ENCODE data around the gene UBE2L3.
"Not testable (repeated sequence)": the region's sequence is repeated elsewhere in the genome, so short reads cannot be mapped to it uniquely, and the experiment has no call there.

The UBE2L3 gene

DNA sequence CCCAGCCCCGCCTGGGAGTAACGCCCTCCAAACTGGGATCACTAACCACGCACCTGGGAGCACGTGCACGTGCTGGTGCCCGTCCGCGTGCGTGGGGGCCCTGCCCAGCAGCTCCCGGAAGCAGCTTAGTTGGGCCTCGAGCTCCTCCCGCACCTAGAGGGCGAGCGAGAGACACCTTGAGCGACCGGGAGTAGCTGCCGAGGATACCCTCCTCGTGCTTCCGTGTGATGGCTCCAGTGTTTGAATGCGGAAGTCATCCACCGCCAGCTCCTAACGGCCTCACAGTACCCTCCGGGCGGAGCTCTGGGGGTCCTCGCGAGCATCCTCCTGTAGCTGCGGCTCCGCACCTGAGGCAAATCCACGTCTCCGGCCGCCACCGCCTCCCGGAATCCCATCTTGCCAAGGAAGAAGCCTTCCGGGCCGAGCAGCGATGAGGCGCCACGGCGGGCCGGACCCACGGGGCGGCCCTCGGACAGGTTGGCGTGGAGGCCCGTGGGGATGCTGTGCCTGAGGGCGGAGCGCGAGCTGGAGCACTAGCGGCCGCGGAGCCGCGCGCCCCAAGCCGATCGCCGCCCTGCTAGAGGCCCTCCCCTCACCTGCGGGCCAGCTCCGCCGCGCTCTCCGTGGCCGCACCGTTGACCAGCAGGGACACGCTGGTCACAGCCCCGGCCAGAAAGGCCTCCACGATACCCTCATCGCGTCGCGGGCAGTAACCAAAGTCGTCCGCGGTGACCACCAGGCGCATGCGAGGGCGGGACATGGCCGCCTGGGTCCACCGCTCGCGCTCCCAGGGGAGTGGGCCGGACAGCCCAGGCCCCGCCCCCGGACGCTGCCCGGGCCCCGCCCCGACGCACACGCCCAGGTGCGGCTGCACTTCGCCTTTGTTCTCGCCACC is 62.0 kb downstream of the UBE2L3 start, which contains the start of gene YDJC:
Gene YDJC (minus strand): TSS at position 768 of the 895 bp plus-strand sequence. CDS start 8 bp downstream, at position 760.
- ATAC-seq = peak; percentile 83 to 86

DNA sequence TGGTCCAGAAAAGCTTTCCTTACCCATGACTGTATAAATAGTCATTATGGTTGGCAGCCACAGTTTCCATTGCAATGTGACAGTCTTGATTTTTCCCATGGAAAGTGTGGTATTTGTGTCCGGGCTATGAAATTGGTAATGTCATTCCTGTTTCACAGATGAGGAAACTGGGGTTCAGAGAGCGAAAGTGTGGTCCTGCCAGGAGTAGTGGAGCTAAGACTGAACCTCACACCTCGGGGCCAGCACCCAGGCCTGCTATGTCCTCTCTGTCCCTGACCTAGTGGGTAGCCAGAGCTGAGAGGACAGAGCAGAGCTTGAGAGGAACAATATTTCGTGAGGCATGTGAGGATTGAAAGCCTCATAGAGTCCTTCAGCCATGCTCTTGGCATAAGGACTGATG is 63.5 kb downstream of the UBE2L3 start:
- no peak for ATAC-seq

DNA sequence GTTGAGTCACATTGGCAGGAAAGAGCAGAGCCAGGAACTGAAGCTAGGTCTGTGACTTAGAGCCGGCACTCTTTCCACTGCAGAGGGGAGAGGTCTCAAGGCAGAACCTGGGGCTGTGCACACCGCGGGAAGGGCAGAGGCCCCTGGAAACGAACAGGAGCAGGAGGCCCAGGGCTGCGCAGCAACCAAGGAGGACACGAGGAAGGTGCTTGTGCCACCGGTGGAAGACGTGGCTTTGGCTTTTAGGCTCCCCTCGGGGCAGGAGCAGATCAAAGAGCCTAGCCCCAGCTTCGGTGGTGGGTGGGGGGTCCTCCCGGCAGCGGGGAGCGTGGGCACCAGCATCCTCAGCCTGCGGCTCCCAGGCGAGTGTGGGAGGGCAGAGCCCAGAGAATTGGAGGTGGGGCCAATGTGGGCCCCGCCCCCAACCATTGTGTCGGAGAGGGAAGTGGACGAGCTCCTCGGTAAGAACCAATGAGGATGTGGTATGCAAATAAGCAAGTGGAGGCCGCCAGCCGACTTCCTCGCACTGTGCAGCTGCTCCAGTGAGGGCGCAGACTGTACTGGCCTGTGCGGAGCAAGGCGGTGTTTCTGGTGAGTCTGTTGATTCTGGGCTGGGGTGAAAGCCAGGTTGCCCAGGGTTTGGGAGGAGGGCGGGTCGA is 64.9 kb downstream of the UBE2L3 start, which contains the start of gene CCDC116:
Gene CCDC116 (plus strand): TSS at position 524 of the 659 bp plus-strand sequence. CDS start 422 bp downstream, outside the sequence.
- ATAC-seq = peak; percentile 11 to 25

- no peak for ATAC-seq
Measured at GRCh38 chr22:21632931-21633330, 65.4 kb downstream of the UBE2L3 start.

- ATAC-seq = no peak
Measured at GRCh38 chr22:21633481-21633880, 66.0 kb downstream of the UBE2L3 start.

DNA sequence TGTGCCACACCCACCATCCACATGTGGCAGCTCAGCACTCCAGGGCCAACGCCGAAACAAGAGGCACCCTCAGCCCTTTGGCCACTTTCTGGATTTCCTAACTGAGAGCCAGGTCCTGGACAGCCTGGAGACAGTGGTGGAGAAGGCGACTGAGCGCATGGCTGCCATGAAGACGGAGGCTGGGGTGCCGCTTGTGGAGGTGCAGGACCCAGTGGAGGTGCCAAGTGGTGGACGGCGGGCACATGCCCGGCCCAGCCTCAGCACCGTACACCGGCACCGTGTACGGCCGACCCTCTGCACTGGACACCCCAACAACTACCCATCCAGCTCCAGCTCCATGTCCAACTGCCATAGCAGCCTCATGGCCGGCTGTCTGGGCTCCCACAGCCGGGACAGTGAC is 66.6 kb downstream of the UBE2L3 start:
- ATAC-seq = no peak

DNA sequence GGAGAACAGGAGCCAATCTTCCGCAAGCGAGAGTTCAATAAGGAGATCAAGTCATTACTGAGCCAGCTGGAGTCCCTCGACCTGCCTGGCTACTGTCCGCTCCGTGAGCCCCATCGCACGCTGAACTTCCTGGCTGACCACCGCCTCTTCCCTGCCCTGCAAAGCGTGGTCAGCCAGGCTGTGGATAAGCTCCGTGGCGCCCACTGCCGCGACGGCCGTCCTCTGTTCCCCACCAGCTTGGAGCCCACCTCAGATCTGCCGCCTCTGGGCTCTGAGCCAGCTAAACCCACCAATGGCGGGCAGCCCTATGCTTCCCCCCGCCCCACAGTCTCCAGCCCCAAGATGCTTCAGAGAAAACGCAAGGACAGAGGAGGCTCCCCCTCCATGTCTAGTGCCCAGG is 67.3 kb downstream of the UBE2L3 start:
- ATAC-seq = no peak

DNA sequence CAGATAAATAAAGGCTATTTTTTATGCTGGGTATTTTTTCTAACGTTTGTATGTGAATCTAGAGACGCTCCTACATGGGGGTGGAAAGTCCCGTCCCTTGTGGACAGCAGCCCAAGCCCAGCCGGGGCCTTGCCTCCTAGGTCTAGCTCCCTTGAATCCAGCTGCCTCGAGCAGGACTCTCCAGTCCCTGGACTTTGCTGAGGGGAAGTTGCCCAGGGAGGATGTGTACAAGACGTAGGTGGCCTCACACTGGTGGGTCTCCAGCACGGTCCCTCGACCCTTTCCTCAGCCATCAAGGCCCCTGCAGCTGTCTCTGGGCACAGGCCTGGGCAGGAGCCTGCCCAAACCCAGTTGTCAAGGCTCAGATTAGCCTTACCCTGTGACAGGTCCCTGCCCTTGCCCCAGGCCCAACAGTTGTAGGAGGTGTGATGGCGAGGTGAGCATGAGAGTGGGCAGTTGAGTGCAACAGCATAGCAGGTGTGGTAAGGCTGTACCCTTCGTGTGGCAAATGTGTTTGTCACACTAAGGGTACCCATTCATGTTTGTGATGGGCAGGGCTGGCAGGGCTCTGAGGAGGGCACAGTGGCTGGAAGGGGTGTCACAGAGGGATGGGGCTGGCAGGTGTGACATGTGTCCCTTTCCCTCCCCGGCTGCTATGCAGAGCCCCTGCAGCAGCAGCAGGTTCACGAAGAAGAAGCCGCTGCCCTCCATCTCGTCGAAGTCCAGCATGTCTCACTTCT is 68.4 kb downstream of the UBE2L3 start:
- ATAC-seq = no peak

DNA sequence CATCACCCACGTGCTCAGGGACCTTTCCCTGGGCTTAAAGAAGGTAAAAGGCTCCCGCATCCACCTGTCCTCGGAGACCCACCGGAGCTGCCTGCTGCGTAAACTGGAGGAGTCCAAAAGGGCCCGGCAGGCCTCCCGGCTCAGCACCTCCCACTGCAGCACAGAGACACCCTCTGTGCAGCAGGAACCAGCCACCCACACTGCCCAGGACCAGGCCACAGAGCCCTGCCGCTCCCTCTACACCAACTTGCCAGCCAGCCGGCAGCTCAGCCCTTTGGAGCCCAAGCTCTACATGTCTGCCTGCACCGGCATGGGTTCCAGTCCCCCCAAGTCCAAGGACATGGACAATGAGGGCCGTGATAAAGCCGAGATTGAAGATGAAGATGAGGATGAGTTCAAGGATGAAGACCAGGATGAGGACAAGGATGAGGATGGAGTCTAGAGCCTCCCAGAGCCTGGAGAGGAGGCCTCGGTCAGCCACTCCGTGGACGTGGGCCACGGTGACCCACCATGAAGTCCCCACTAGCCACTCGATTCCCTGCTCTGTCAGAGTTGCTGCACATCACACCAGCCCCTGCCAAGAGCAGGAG is 69.2 kb downstream of the UBE2L3 start:
- no peak for ATAC-seq

GRCh38 chr22:21637450-21637849 is 69.9 kb downstream of the UBE2L3 start:
- ATAC-seq = not testable (repeated sequence)

- ATAC-seq = no peak
Measured at GRCh38 chr22:21639359-21639758, 71.8 kb downstream of the UBE2L3 start.

DNA sequence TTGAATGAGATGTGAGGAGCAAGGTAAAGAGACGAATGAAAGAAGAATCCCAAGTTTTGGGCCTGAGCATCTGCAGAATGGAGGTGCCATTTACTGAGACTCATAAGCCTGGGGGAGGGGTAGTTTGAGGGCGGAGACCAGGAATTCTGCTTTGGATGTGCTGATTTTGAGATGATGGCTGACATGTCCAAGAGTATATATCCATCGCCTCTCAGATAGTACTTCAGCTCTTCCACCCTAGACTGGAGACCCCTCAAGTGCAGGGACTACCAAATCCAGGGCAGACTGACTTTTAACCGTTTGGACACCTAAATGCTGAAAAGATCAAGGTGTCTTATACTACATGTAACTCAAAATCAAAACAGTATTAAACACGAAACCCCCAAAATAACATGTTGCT is 73.3 kb downstream of the UBE2L3 start:
- no peak for ATAC-seq

DNA sequence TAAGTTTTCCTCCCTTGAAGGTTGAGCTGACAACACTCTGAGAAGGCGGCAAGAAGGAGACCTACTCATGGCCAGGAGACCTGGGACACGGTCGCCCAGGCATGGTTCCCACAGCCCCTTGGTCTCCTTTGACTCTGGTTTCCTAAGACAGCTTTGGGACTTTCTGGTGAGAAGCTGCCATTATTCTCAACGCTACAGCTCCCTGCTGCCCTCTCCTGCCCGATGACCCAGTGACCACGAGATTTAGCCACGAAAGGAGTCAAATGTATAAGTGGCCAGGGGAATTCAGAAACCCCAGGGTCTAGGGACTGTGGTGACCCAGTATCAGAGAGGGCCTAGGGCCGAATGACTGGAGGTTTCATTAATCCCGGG is 73.9 kb downstream of the UBE2L3 start:
- no peak for ATAC-seq

DNA sequence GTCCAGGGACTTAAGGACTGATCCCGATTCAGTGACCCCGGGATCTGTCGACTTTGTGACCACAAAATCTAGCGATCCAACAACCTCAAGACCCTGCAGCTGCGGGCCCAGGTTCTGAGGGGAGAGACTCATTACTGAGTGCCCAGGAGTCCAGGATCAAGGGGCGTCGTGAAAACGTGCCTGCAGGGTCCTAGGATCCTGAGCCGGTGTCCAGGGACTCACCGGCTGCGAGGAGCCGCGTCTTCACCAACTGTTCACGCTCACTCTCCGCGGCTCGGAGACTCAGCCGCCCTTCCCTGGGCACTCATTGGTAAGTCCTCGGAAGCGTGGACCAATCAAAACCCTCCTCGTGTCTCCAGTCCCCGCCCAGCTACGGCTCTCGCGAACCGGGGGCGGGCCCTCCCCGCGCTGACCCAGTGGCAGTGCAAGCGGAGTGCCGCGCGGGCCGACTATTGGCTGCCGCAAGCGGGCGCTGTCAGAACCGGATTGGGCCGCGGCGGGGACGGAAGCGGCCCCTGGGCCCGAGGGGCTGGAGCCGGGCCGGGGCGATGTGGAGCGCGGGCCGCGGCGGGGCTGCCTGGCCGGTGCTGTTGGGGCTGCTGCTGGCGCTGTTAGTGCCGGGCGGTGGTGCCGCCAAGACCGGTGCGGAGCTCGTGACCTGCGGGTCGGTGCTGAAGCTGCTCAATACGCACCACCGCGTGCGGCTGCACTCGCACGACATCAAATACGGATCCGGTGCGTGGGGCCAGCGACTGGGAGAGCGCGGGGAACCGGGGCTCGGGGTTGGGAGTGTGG is 74.5 kb downstream of the UBE2L3 start, which contains the start of gene SDF2L1:
Gene SDF2L1 (plus strand): TSS at position 514 of the 795 bp plus-strand sequence. CDS start 35 bp downstream, at position 549.
- peak; percentile 97 to 98 for ATAC-seq

GRCh38 chr22:21642584-21643448 is 75.3 kb downstream of the UBE2L3 start:
- peak; percentile 3 to 6 for ATAC-seq

- no peak for ATAC-seq
Measured at GRCh38 chr22:21643533-21644357, 76.2 kb downstream of the UBE2L3 start.

- not testable (repeated sequence) for ATAC-seq
Measured at GRCh38 chr22:21645513-21645912, 78.0 kb downstream of the UBE2L3 start.

GRCh38 chr22:21646608-21647590 is 79.4 kb downstream of the UBE2L3 start:
- ATAC-seq = peak in 1 of 2 donors; percentile 11
